Measurements from ENCODE around the gene SRPRB. TPM values are rescaled to one million over a fixed set of nuclear protein-coding genes. Genes with fewer than 3 reads are reported as not detected.
A peak's percentile ranks its signal among the peaks of the same experiment; 100 is the strongest.

SRPRB gene, protein sequence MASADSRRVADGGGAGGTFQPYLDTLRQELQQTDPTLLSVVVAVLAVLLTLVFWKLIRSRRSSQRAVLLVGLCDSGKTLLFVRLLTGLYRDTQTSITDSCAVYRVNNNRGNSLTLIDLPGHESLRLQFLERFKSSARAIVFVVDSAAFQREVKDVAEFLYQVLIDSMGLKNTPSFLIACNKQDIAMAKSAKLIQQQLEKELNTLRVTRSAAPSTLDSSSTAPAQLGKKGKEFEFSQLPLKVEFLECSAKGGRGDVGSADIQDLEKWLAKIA
- total RNA-seq (2014; rRNA removed) (41.1 and 43.4 TPM in 2 replicates), Bru-seq, nascent RNA (percentile 74 among the genes with signal in this experiment), BruChase-seq, experiment 1, labeled RNA remaining after a 6-hour chase (percentile 86 among the genes with signal in this experiment), BruChase-seq, experiment 2, labeled RNA remaining after a 2-hour chase (percentile 74 among the genes with signal in this experiment)
- long read RNA-seq, partial matches to known transcripts, result 97 of 101 reads
- long read RNA-seq, other reads (novel, unspliced or antisense), result 4 of 101 reads

DNA sequence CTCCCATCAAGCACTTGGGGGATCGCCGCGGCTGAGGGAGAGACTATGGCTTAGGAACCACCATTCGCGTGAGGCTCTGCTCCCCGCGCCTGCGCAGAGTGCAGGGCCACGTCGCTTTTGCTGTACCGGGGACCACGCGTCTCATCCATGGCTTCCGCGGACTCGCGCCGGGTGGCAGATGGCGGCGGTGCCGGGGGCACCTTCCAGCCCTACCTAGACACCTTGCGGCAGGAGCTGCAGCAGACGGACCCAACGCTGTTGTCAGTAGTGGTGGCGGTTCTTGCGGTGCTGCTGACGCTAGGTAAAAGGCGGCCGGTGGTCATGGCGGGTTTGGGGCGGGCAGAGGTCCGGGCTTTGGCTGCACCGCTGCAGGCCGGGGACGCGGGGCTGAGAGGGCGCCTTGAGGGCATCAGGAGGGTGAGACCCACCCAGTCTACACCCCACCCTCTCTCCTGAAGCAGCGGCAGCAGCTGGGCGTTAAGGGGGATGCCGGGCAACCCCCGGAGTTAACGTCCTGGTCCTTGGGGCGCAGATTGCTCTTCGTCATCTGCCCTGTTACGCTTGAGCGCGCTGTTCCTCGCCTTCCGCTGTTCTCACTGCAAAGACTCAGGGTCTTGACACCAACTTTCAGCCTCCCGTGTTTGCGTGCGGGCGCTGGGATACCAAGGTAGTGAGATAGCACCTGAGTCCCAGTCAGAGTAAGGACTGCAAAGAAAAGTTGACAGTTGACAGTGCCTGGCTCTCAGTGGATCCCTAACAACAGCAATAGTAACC, at the start of gene SRPRB:
Gene SRPRB (plus strand): TSS at position 114 of the 774 bp plus-strand sequence. CDS start 34 bp downstream, at position 148.
- Histone ChIP-seq H3K36me3 (ENCODE audit: low read depth, low read length) (peaks cover 14% of the 10 kb centered on the region), H3K4me2 (ENCODE audit: low read length) (peak within 1 kb of the TSS; percentile 97), H2AFZ (ENCODE audit: low read length) (peak within 1 kb of the TSS; percentile 91), H3K27me3 (ENCODE audit: low read length) (no peaks in the 10 kb centered on the region), H3K79me2 (ENCODE audit: low read length) (peaks cover 30% of the 10 kb centered on the region), H3K4me1 (ENCODE audit: insufficient read depth, low read length) (peaks cover 10% of the 10 kb centered on the region), H3F3A (ENCODE audit: low read length, unreplicated experiment) (no peaks in the 10 kb centered on the region), H3K27ac (ENCODE audit: low read length) (peak within 1 kb of the TSS; percentile 47), H3K9me2 (replicated peaks; ENCODE audit: low read length) (no peaks in the 10 kb centered on the region), H4K20me1 (ENCODE audit: low read length) (no peaks in the 10 kb centered on the region), H3K9ac (ENCODE audit: low read length) (peak within 1 kb of the TSS; percentile 88), H3K9me3 (ENCODE audit: low read length) (no peaks in the 10 kb centered on the region), H3K4me3 (ENCODE audit: low read length) (peak within 1 kb of the TSS; percentile 93)
- ChIA-PET POLR2A (ENCODE audit: unreplicated experiment) (no interaction called here), CTCF (no interaction called here)
- TF ChIP-seq EZH2phosphoT487 (IDR thresholded peaks at IDR 0.05; ENCODE audit: borderline replicate concordance, low read length) (no peak), EZH2 (IDR thresholded peaks at IDR 0.05; ENCODE audit: low read length, unreplicated experiment) (no peak)
- TF ChIP-seq, protein P1, sequence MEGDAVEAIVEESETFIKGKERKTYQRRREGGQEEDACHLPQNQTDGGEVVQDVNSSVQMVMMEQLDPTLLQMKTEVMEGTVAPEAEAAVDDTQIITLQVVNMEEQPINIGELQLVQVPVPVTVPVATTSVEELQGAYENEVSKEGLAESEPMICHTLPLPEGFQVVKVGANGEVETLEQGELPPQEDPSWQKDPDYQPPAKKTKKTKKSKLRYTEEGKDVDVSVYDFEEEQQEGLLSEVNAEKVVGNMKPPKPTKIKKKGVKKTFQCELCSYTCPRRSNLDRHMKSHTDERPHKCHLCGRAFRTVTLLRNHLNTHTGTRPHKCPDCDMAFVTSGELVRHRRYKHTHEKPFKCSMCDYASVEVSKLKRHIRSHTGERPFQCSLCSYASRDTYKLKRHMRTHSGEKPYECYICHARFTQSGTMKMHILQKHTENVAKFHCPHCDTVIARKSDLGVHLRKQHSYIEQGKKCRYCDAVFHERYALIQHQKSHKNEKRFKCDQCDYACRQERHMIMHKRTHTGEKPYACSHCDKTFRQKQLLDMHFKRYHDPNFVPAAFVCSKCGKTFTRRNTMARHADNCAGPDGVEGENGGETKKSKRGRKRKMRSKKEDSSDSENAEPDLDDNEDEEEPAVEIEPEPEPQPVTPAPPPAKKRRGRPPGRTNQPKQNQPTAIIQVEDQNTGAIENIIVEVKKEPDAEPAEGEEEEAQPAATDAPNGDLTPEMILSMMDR (conservative IDR thresholded peaks at IDR 0.05; ENCODE audit: low read depth, low read length), result no peak
- intact Hi-C loops (cut with micrococcal nuclease), result loop anchor here (2.0 to 5.0 kb wide), 3 partner anchors 144 to 361 kb away; partner anchors contain the start of genes CDV3 and TOPBP1
- DNase-seq (peak; percentile 36), ATAC-seq (peak; percentile 98)
- BruUV-seq (replicated peaks), result TSS peak; percentile 44

DNA sequence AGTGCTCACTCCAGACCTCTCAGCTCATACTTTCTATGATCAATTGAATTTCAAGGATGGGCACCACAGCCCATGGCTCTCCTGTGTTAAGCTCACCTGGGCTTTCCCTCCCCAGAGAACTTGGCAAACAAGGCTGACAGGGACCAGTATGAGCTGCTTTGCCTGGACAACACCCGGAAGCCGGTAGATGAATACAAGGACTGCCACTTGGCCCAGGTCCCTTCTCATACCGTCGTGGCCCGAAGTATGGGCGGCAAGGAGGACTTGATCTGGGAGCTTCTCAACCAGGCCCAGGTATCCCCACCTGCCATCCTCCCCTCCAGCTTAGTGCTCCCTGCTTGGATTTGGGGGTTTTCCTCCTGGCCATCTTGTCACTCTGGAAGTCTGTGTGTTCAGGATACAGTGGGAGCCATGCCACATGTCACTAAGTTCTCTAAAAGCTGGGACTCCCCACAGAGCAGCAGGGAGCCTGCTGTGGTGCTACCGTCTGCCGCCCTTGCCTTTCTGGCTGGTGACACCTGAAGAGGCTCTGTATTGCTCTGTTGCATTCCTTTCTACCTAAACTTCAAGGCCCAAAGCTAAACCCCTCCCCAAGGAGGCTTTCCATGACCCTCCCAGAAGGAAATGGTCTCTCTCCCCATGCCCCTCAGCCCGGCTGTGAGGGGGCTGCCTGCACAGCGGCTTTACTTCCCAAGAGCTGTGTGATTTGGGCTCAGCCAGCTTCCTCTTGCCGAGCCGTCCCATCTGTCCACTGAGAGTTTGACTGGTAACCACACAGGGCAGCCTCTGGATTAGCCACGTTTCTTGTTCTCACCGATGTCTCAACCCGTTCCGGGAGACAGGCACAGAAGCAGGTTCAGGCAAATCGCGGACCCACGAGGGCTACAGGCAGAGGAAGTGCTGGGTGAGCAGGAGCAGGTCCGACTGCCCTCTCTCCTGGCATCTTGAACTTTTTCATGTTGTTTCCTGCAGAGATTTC, 48.6 kb upstream of the SRPRB start:
- Histone ChIP-seq H3K27me3 (ENCODE audit: low read length) (no peaks in the 10 kb centered on the region), H3K4me1 (ENCODE audit: insufficient read depth, low read length) (no peaks in the 10 kb centered on the region), H3K9me3 (ENCODE audit: low read length) (no peaks in the 10 kb centered on the region), H3K4me3 (ENCODE audit: low read length) (no peak overlapping the region), H3K79me2 (ENCODE audit: low read length) (no peaks in the 10 kb centered on the region), H3K9me2 (replicated peaks; ENCODE audit: low read length) (no peaks in the 10 kb centered on the region), H3K9ac (ENCODE audit: low read length) (no peak overlapping the region), H3K36me3 (ENCODE audit: low read depth, low read length) (no peaks in the 10 kb centered on the region), H3K4me2 (ENCODE audit: low read length) (no peak overlapping the region), H3K27ac (ENCODE audit: low read length) (no peak overlapping the region), H4K20me1 (ENCODE audit: low read length) (no peaks in the 10 kb centered on the region), H3F3A (ENCODE audit: low read length, unreplicated experiment) (no peaks in the 10 kb centered on the region), H2AFZ (ENCODE audit: low read length) (no peak overlapping the region)
- no peak for TF ChIP-seq EZH2 (IDR thresholded peaks at IDR 0.05; ENCODE audit: low read length, unreplicated experiment)
- TF ChIP-seq EZH2phosphoT487 (IDR thresholded peaks at IDR 0.05; ENCODE audit: borderline replicate concordance, low read length), result no peak
- TF ChIP-seq, protein P1 (conservative IDR thresholded peaks at IDR 0.05; ENCODE audit: low read depth, low read length), result no peak
- DNase-seq, result no peak
- BruUV-seq (replicated peaks), result no TSS peak
- ATAC-seq, result no peak
- ChIA-PET POLR2A (ENCODE audit: unreplicated experiment) (no interaction called here), CTCF (no interaction called here)
- intact Hi-C loops (cut with micrococcal nuclease), result no loop called here

Measured in PC-3 (cell line).